Stimulated activated CD4-positive, alpha-beta T cell treated with anti-CD3 and anti-CD28 coated beads, Interleukin-12 subunit alpha, Interleukin-12 subunit beta, amount 100 ng/mL, for 24 hours (primary cell): ENCODE data around the gene SMG5.

Source experiments
- DNase-seq, 2 experiments: peaks; one replicate each; pipeline ENCODE4 v3.0.0-alpha.2; 2020; ENCODE audit warnings: low read depth in 2 of 2

Gene SMG5

DNA sequence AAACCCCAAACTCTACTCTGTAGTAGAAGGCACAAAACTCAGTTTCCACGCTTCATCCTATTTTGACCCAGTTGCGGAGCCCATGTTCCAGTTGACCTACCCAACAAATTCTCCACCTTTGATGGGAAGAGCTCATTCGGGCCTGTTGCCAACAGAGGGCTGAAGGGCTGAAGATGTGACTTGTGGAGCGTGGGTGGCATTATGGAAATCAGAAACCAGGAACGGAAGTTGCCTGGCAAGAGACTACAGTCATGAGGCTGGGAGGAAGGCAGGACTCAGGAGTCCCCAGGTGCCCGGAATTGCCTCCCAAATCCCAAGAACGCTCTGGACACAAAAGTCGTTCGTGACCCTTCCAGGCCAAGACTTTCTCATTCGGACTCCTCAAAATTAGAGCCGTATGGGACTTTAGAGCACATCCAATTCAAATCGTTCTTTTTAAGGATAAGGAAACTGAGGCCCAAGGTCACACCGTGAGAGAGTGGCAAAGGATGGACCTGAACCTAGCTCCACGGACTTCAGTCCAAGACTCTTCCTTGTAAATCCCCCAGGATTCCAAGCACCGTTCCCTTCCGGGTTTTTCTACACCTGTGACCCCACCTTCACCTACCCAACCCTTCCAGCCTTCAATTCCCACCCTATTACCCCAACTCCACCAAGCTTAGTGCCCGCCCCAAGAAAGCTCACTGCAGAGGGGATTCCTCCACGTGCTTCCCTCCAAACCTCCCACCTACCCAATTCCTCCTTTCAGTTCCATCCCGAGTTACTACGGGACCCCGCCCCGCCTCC is 739 bp downstream of the SMG5 start:
- peak in 1 of 2 experiments; percentile 26 for DNase-seq

DNA sequence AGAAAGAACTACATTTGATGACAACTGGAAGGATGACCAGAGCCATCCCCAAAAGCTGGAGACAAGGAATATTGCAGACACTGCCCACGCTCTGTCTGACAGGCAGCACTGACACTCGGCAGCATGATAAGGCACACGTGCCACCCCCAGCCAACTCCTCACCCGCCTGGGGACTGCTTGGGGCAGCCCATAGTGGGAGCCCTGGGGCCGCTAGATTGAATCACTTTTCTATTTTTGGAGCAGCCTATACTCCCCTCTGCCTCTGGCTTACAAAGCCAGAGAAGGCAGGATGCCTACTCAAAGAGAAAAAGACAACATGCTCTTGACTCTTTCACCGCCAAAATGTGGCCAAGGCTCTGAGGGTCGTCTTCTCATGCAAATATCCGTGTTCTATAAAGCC is 1.3 kb downstream of the SMG5 start:
- peak in 1 of 2 experiments; percentile 45 for DNase-seq

DNA sequence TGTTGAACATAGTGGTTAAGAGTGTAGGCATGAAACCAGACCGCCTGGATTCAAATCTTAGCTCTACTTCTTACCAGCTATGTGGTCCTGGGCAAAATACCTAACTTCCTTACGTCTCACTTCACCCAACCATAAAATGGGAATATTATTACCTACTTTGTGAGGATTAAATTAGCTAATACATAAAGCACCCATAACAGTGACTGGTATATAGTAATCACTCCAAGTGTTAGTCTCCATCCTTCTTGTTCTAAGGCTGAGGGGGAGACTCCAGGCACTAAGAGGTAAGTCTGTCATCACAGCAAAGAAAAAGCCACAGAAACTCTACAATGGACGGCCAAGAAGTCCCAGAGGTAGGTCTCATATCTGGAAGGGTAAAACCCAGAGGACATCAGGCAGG is 2.8 kb downstream of the SMG5 start:
- DNase-seq, result no peak

DNA sequence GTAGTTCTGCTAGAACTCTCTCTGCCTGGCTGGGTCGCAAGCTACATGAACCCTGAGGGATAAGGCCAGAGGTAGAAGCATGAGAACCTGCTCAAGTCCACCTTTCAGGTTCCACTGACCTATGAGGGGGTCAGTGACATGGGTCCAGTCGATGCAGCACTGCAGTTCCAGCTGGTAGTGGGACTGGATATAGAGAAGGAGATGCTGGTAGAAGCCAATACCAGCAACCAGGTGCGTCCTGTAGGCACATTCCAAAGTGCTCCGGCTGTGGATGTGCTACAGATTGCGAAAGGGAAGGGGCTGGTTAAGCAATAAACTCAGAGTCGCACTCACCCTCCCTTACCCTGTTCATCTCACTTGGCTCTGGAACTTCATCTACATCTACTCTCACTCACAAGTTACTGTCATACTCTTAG is 5.7 kb downstream of the SMG5 start:
- DNase-seq, result no peak

DNA sequence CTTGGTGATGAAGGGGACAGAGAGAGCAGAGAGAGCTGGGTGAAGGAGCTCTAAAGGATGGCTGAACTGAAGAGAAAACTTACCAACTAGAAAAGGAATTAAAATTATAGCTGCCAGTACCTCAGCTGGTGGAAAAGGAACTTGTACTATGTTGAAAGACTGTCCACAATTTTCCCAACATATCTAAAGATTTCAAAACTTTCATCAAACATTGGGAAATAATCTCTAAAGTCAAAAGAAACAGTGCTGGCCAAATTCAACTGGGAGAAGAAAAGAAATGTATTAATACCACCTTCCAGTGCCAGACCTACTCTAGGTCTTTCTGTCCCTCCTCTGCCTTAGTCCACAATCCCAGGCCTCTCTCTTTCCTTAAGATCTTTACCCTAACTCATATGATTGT is 6.1 kb downstream of the SMG5 start:
- DNase-seq, result no peak

DNA sequence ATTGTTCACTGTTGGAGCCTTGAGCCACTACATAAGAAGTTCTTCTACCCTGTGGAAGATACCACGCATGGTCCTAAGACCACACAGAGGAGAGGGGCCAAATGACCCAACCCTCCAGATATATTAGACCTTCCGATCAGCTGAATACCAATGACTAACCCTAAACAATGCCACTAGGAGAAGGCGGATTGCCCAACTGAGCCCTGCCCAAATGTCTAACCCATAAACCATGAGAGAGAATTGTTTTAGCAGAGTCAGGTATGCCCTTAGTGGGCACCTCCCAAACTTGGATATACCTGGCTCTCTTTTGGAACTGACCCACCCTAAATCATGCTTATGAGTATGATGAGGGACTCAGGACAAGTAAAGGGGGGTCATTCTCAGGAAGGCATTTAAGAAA is 12.3 kb downstream of the SMG5 start:
- DNase-seq, result no peak

DNA sequence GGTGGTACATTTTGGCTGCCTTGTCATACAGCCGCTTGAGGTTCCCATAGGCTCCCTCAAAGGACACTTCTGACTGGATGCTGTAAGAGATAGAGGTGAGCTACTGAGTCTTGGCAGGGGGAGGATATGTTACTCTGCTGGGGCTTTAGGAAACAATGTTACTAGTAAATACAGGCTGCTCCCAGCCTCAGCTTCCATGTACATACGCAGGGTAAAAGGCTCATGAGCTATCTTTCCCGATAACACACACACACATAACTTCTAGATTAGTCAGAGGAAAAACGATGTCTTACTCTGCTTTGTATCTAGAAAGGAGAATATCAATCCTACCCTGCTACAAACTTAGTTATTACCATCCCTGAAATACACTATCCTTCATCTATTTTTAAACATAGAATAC is 14.3 kb downstream of the SMG5 start:
- no peak for DNase-seq

DNA sequence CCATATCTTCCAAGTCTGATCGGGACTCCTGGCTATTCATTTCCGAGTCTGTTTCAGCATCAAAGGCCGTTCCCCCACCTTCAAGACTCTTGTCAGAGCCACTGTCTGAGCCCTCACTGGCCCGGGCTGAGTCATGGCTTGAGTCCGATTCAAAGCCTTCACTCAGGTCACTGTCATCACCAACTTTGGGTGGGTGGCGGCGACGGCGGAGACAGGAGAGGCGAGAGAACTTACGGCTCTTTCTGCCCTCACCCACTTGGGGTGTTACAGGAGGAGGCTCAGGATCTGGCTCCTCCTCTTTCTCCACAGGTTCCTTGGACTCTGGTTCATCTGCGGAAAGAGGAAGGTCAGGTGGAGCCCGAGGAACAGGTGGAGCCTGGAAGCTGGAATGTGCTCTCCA is 16.6 kb downstream of the SMG5 start:
- DNase-seq, result no peak

DNA sequence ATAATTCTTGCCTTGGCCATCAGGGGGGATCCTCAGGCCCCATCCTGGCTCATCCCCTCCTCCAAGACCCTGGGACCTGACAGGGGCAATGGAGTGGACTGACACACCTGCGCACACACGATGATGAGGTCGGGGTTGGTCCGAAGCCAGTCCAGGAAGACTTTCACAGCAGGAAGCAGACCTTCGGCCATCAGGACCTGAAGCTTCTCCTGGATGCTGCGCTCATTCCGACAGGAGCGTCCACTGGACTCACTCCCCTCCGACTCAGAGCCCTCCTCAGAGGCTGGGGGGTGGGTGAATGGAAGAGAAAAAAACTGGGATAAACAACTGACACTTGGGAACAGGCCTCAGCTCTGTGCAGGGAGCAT is 19.4 kb downstream of the SMG5 start:
- DNase-seq, result no peak

DNA sequence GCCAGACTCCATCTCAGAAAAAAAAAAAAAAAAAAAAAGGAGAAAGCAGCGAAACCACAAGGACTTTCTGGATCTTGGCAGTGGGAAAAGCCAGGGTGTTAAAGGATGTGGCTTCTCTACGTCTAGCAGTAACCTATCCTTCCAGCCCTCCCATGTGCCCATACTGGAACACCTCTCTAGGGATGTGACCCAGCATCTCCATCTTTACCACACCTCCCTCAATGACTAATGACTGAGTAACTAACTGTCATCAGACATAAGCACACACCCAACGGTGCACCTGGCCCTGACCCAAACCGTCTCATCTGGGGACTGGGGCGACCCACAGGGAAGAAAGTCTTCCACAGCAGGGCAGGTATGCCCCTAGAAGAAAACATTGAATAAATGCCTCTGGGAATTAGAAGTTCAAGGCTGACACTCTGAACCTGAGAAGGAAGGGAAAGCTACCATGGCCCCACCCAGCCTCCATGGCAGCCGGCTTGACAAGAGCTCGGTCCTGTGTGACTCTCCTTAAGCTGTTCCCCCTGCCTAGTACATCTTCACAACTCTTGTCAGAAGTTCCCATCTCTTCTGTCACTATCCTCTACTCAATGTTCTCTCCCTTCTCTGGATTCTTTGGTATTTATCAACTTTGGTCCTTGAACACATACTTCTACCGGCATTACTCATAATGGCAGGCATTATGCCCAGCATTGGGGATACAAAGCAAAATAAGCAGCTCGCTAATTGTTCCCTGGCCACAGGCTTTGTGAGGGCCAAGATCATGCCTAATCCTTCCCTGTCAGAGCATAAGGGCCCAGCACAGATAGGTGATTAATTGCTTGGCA is 20.0 kb downstream of the SMG5 start:
- DNase-seq, result no peak

DNA sequence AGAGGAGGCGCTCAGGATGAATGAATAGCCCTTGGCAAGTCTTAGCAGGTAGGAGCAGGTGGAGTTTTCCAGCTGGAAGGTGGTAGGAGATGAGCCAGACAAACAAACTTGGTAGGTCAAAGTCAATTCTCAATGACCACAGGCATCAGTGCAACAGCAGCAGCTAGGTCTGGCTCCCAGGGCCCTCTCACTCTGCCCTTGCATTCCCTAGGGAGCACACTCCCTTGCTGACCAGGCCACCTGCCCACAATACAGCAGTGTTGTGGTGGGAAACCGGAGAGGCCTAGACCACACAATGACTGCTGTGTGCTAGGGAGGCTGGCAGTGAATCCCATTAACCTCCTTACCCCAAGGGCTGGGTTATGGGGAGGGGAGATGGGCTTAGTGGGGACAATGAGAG is 21.7 kb downstream of the SMG5 start:
- no peak for DNase-seq

DNA sequence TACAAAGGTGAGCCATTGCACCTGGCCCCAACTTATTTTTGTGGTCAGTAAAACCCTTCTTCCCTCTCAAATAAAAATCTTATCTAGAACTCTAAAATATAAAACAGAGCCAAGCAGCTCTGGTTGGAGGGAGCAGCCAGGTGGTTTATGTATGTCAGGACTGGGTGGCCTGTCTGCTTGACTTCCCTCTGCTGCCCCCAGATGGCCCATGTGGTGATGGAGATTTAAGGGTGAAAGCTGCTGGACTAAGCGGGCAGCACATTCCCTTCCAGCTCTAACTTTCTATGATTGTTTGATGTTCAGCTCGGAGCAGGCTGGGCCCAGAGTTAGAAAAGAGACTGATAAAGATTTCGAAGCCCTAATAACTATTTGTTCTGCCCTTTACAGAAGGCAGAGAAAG is 22.8 kb downstream of the SMG5 start:
- no peak for DNase-seq

DNA sequence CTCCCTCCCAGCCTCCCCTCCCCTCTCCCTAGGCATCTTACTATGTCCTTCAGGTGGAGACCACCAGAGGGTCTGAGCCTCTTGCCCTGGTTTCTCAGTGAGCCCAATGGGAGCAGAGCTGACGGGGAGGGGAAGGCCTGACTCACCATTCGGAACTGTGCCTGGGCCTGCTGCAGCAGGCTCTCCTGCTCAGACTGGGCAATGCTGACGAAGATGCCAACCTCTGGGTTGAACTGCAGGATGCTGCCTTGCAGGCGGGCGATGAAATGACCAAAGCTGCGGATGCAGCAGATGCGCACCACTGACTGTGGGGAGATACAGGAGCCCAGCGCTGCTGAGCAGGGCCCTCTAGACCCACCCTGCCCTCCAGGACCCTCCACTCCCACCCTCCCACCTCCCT is 23.8 kb downstream of the SMG5 start:
- no peak for DNase-seq

DNA sequence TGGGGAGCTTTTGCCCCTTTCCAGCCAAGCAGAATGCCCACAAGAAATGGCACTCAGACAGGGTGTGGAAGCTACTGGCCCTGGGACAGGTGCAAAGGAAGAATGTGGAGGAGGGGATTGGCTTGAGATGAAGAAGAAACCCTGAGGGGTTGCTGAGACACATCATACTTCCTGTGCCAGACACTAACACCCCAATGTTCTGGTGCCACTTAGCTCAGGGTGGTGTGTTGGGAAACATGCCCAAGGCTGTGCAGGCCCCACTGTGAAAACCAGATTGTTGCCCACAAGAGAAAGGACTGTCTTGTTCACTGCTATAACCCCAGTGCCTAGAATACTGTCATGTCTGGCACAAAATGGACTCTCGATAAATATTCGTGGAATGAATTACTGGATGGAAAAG is 24.9 kb downstream of the SMG5 start:
- no peak for DNase-seq

DNA sequence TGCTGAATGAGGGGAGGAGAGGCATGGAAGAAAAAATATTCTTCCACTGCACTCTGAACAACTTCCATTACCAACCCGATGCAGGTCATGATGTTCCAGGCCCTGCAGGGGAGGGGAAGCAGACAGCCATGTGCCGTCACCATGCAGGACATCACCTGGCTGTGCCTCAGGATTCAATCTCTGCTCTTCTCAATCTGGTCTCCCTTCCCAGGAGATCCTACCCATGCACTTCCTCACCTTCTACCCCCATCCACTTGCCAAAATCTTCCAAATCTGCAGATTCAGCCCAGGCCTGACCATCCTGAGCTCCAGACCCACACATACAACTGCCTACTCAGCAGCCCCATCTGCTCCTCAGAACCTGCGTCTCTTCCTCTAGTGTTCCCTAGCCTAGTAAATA is 29.0 kb downstream of the SMG5 start:
- no peak for DNase-seq

DNA sequence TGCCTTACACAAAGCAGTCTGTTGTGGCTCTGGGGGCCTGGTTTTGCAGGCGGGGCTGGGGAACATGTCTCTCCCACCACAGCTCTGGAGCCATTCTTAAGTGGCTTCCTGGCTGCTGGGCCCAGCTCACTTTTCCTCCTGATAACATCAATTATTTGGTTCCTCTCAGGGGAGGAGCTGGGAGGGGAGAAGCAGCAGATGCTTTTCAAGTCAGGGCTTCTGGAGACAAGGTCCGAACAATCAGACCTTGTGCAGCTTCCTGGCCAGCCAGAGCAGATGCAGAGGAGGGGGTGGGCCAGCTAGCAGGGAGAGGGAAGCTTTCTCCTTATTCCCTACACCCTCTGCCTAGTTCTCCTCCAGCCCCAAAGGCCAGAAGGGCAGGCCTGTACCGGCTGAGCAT is 31.1 kb downstream of the SMG5 start:
- no peak for DNase-seq

DNA sequence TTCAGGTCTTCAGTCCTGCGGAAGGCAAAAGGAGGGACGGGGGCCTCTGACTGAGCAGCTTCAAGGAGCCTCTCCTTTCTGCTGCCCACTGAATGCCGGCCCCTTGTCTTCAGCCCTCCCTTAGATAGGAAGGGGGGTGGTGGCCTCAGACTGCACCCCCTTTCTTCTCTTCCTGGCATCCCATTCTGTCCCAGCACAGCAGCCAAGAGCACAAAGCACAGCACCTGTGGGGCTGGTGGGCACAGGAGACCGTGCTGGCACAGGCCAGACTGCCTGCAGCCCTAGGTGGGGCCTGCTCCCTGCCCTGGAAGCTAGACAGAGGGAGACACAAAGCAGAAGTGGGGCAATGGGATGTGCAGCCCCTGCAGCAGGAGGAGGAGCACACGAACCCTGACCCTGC is 33.0 kb downstream of the SMG5 start:
- DNase-seq, result no peak

DNA sequence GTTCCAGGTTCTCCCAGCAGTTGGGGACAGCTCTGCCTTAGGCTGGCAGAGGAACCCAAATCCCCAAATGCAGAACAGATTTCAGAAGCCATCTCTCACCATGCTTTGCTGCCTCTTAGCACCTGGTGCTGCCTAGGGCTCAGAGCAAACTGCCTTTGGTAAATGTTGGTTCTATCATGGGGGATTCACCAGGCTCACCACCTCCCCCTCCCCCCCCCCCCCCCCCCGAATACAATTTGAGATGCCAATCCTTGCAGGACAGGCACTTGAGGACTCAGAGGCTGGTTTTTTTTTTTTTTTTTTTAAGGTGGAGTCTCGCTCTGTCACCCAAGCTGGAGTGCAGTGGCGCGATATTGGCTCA is 34.3 kb downstream of the SMG5 start:
- DNase-seq, result no peak

DNA sequence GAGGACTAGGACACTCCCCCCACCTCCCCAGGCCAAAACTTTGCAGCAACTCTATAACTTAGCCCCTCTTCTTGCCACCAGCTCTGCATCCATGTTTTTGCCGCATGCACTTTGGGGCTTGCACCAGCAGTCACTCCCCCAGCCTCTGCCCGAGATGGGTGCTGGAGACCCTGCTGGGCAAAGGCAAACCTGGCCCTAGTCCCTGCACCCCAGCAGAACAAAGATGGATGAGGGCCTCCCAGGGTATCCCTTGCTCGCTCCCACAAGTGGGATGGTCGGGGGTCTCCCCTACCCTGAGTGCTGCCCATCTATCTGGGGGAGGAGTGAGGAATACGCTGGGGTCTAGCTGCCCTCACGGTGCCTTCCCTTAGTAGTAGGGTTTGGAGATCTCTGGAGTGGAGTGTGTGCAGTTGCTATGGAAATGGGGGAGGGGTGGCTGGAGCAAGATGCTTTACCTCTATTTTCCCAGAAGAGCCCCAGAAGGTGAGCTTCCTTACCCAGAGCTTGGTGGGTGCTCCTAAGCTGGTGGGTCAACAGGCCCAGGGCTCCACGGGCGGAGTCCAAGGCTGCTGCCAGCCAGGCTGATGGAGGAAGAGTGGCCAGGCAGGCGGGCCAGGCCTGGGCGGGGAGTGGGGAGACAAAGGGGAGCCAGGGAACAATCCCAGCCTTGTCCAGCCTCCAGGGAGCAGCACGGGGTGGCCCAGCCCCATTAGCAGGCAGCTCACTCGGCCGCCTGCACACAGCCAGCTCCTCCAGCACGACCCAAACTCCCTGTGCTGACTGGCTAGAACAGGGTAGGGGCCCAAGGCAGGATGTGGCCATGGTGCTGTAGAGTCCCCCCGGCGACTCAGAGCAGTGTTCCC is 34.9 kb downstream of the SMG5 start, which contains the start of gene PAQR6:
TSS of gene PAQR6 (minus strand) at position 597 of the 863 bp plus-strand sequence. CDS start 1,325 bp downstream, outside the sequence.
- no peak for DNase-seq

DNA sequence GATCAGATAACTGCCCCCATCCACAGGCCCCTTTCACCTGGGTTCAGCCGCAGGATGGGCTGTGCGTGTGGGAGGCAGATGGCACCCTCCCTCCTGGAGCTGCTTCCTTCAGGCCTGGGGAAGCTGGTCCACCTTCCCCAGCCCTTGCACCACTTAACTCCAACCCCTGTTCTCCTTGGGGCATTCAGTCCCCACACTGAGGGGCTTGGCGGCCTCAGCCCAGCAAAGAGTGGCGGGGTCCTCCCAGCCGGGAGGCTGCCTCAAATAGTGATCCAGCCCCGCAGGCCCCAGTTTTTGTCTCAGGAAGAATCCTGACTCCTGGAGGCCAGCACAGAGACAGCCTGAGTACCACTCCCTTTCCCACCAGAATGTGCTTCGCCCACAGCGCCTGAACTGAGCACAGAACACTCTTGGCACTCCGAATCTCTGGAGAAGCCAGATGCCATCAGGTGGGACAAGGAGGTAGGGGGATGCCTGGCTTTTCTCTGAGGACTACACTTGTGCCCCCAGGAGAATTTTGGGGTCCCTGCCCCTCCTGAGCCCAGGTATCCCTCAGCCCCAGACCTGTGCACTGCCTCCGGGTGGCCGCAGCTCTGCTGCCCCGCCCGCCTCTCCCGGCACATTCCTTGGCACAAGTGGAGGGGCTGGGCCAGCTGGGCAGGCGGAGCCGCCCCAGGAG is 35.7 kb downstream of the SMG5 start:
- DNase-seq, result no peak

DNA sequence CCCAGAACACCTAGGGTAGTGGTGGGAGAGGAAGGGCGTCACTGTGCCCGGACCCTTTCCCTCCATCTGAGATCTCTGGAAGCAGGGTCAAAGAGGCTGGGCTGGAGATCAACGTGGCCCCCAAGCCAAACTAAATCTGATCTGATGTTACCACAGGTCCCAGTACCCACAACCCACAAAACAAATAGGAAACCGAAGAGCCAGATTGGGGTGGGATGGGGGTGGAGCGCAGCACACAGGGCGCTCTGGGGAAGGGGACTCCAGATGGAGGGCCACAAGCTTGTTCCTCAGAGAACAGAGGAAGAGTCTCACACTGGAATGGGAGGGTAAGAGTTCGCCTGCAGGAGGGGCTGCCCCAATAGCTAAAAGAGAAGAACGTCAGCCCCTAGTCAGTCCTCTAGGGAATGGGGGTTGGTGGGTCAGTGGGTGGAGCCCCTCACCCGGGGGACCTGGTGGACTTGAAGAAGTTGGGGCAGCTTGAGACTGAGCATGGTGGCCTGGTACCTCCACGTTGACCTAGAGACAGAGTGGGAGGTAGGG is 36.3 kb downstream of the SMG5 start:
- DNase-seq, result no peak
